ENCODE measurements around the gene STK24. TPM values are rescaled to one million over a fixed set of nuclear protein-coding genes. Genes with fewer than 3 reads are reported as not detected.

STK24 gene
- polyA plus RNA-seq, 1 experiment = 44.0 TPM

- no peak for TF ChIP-seq CTCF (IDR thresholded peaks at IDR 0.05; ENCODE audit: low read depth, low read length)
- H3K27ac ChIP-seq (ENCODE audit: low read depth, low read length) = peak overlapping the region; percentile 54
- no peaks in the 10 kb centered on the region for H3K27me3 ChIP-seq (ENCODE audit: control insufficient read depth, insufficient read depth, low read length)
- CTCF ChIA-PET = interaction anchor here (1.0 to 1.3 kb wide), 2 partner anchors 16 to 44 kb away, joined by 3 read pairs; no protein-coding TSS in a partner anchor
- H3K9me3 ChIP-seq (ENCODE audit: control insufficient read depth, insufficient read depth, low read length) = no peaks in the 10 kb centered on the region
- H3K4me3 ChIP-seq (ENCODE audit: low read depth, low read length) = no peak overlapping the region; the same call in 1 of the 2 replicates
- no peak for DNase-seq (ENCODE audit: low read depth, low spot score)
- POLR2A ChIA-PET = interaction anchor here (1.1 kb wide), 1 partner anchor 86 kb away, joined by 3 read pairs; no protein-coding TSS in a partner anchor
Observed at GRCh38 chr13:98495627-98496478, 81.1 kb downstream of the STK24 start.

GRCh38 chr13:98494769-98495168 lies 82.1 kb downstream of the STK24 start:
- CTCF ChIA-PET = interaction anchor here (0.8 to 1.0 kb wide), 2 partner anchors 15 to 49 kb away, joined by 3 read pairs; no protein-coding TSS in a partner anchor
- no peaks in the 10 kb centered on the region for H3K27me3 ChIP-seq (ENCODE audit: control insufficient read depth, insufficient read depth, low read length)
- POLR2A ChIA-PET = no interaction called here

GRCh38 chr13:98493042-98493712 lies 83.7 kb downstream of the STK24 start:
- Histone ChIP-seq H3K27ac (ENCODE audit: low read depth, low read length) (no peak overlapping the region), H3K9me3 (ENCODE audit: control insufficient read depth, insufficient read depth, low read length) (no peaks in the 10 kb centered on the region), H3K27me3 (ENCODE audit: control insufficient read depth, insufficient read depth, low read length) (no peaks in the 10 kb centered on the region), H3K4me3 (ENCODE audit: low read depth, low read length) (no peak overlapping the region)
- ChIA-PET POLR2A (no interaction called here), CTCF (no interaction called here)
- DNase-seq (ENCODE audit: low read depth, low spot score) = no peak
- TF ChIP-seq CTCF (IDR thresholded peaks at IDR 0.05; ENCODE audit: low read depth, low read length) = no peak

More at GRCh38 chr13:98494769-98495168, 82.1 kb downstream of the STK24 start:
- H3K27ac ChIP-seq (ENCODE audit: low read depth, low read length) = no peak overlapping the region
- no peak for DNase-seq (ENCODE audit: low read depth, low spot score)
- no peaks in the 10 kb centered on the region for H3K9me3 ChIP-seq (ENCODE audit: control insufficient read depth, insufficient read depth, low read length)
- H3K4me3 ChIP-seq (ENCODE audit: low read depth, low read length) = no peak overlapping the region
- TF ChIP-seq CTCF (IDR thresholded peaks at IDR 0.05; ENCODE audit: low read depth, low read length) = no peak

GRCh38 chr13:98492335-98493041 lies 84.4 kb downstream of the STK24 start:
- DNase-seq (ENCODE audit: low read depth, low spot score) = no peak
- CTCF ChIA-PET = no interaction called here
- no peak for TF ChIP-seq CTCF (IDR thresholded peaks at IDR 0.05; ENCODE audit: low read depth, low read length)
- POLR2A ChIA-PET = no interaction called here
- Histone ChIP-seq H3K4me3 (ENCODE audit: low read depth, low read length) (no peak overlapping the region), H3K9me3 (ENCODE audit: control insufficient read depth, insufficient read depth, low read length) (no peaks in the 10 kb centered on the region), H3K27ac (ENCODE audit: low read depth, low read length) (no peak overlapping the region), H3K27me3 (ENCODE audit: control insufficient read depth, insufficient read depth, low read length) (no peaks in the 10 kb centered on the region)

Data from AG04450 (cell line).